Mesothelial cell of epicardium (in vitro differentiated cells): ENCODE measurements around the gene OPALIN. TPM values are rescaled to one million over a fixed set of nuclear protein-coding genes. Genes with fewer than 3 reads are reported as not detected.

Experiments used
- DNase-seq, 2 experiments: peaks; one replicate each; pipeline ENCODE4 v3.0.0; 2021; ENCODE audit warnings: low spot score in 2 of 2; ENCODE audit not compliant: unreplicated experiment in 2 of 2
- H3K27ac Mint-ChIP-seq: 2 replicates; pipeline ENCODE4 v1.8.0; 2021; ENCODE audit warnings: mixed read lengths
- H3K27me3 Mint-ChIP-seq: 2 replicates; pipeline ENCODE4 v1.8.0; 2021; ENCODE audit warnings: low read depth, mixed read lengths
- H3K36me3 Mint-ChIP-seq: 2 replicates; pipeline ENCODE4 v1.8.0; 2021; ENCODE audit warnings: mixed read lengths
- H3K4me1 Mint-ChIP-seq: 2 replicates; pipeline ENCODE4 v1.8.0; 2021; ENCODE audit warnings: mixed read lengths
- H3K4me3 Mint-ChIP-seq: 2 replicates; pipeline ENCODE4 v1.8.0; 2021; ENCODE audit warnings: mild to moderate bottlenecking, moderate library complexity, mixed read lengths
- H3K9me3 Mint-ChIP-seq: 2 replicates; pipeline ENCODE4 v1.8.0; 2021; ENCODE audit warnings: mixed read lengths
- total RNA-seq: library from RNA; stranded (reverse); gene quantifications from 3 replicates; pipeline ENCODE4 v1.2.1, GENCODE V29; 2021
- TF ChIP-seq, protein P1 (sequence below): fragments of 200-600 bp; sonication (generic); IDR thresholded peaks from one replicate; pipeline ENCODE4 v1.5.0; 2021; ENCODE audit warnings: antibody characterized with exemption; ENCODE audit not compliant: unreplicated experiment

Gene OPALIN
- total RNA-seq, 1 donor from 2014 or later = not detected

DNA sequence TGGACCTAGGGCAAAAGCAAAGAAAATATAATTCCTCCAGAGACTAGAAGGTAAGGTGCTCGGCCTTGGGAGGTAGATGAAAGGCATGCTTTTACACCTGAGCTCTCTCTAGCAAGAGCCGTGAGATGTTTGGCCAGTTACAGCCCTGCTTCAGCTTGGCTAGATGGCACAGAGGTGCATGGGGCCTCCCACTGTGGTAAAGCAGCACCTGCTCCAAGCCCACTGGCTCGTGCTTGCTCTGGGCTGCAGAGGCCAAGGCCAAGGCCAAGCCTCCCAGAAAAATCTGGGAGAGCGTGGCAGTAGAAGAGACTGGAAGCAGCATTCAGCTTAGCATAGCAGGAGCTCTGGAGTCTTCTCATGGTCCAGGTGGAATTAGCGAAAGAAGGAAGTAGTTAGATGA, 31.0 kb upstream of the OPALIN start:
- Mint-ChIP-seq H3K27ac (no peak overlapping the region), H3K4me3 (no peak overlapping the region), H3K36me3 (no peaks in the 10 kb centered on the region), H3K9me3 (no peaks in the 10 kb centered on the region), H3K27me3 (peaks cover 61% of the 10 kb centered on the region), H3K4me1 (peaks cover 9% of the 10 kb centered on the region)
- no peak for DNase-seq
- TF ChIP-seq, protein P1, sequence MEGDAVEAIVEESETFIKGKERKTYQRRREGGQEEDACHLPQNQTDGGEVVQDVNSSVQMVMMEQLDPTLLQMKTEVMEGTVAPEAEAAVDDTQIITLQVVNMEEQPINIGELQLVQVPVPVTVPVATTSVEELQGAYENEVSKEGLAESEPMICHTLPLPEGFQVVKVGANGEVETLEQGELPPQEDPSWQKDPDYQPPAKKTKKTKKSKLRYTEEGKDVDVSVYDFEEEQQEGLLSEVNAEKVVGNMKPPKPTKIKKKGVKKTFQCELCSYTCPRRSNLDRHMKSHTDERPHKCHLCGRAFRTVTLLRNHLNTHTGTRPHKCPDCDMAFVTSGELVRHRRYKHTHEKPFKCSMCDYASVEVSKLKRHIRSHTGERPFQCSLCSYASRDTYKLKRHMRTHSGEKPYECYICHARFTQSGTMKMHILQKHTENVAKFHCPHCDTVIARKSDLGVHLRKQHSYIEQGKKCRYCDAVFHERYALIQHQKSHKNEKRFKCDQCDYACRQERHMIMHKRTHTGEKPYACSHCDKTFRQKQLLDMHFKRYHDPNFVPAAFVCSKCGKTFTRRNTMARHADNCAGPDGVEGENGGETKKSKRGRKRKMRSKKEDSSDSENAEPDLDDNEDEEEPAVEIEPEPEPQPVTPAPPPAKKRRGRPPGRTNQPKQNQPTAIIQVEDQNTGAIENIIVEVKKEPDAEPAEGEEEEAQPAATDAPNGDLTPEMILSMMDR = no peak

DNA sequence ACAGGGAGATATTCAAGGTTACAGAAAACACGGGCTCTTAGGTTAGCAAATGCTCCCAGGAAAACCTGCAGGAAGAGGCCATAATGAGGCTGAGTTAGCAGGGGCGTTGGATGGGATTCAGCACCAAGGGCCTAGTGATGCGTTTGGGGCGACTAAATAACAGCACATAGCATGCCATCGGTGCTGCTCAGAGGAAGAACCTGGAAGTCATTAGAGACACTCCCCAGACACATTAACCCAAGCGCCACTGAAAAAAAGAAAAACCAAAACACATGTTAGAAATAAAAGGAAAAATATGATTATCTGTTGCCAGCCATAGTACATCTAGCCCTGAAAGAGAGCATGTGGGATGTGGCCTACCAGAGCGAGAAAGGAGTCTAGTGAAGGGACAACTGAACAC, 28.8 kb upstream of the OPALIN start:
- Mint-ChIP-seq H3K4me1 (peaks cover 9% of the 10 kb centered on the region), H3K4me3 (no peak overlapping the region), H3K27me3 (peaks cover 39% of the 10 kb centered on the region), H3K9me3 (peaks cover 3% of the 10 kb centered on the region), H3K27ac (no peak overlapping the region), H3K36me3 (no peaks in the 10 kb centered on the region)
- DNase-seq = no peak
- TF ChIP-seq, protein P1 = no peak

DNA sequence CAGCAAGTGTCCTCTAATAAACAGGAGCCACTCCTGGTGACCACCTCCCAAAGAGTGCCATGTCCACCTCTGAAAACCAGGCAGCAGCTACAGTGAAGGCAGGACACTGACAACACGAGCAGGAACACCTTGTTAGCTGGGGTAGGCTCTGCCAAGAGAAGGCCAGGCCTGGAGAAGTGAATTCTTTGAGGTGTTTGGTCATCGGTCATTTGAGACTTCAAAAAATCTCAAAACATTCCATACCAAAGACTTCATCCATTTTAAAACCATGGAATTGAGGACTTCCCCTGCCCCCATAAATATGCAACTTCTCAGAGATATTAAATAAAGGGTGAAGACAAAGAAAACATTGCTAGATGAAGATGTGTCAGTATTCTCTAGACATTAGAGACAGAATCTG, 28.4 kb upstream of the OPALIN start:
- no peak overlapping the region for H3K27ac Mint-ChIP-seq
- DNase-seq = no peak
- no peaks in the 10 kb centered on the region for H3K36me3 Mint-ChIP-seq
- H3K27me3 Mint-ChIP-seq = peaks cover 38% of the 10 kb centered on the region
- peaks cover 9% of the 10 kb centered on the region for H3K4me1 Mint-ChIP-seq
- peaks cover 4% of the 10 kb centered on the region for H3K9me3 Mint-ChIP-seq
- no peak overlapping the region for H3K4me3 Mint-ChIP-seq
- TF ChIP-seq, protein P1 = no peak

DNA sequence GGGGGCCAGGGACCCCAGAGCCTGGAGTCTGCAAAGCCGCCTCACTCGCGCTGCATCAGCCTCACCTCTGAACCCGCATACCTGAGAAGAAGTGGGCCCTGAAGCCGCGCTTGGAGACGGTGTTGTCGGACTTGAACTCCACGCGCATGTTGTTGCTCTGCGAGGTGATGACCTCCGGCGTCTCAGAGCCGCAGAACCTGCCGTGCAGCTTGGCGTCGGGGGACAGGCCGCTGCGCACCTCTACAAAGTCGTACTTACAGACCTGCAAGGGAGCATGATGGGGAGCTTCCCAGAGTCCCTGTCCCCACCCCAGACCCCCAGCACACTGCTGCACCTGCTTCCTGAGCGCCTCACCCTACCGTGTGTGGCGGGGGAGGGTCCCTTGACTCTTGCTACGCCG, 25.7 kb upstream of the OPALIN start:
- DNase-seq = no peak
- Mint-ChIP-seq H3K27ac (no peak overlapping the region), H3K27me3 (peaks cover 24% of the 10 kb centered on the region), H3K36me3 (no peaks in the 10 kb centered on the region), H3K4me1 (peaks cover 9% of the 10 kb centered on the region), H3K9me3 (peaks cover 4% of the 10 kb centered on the region), H3K4me3 (no peak overlapping the region)
- TF ChIP-seq, protein P1 = no peak

DNA sequence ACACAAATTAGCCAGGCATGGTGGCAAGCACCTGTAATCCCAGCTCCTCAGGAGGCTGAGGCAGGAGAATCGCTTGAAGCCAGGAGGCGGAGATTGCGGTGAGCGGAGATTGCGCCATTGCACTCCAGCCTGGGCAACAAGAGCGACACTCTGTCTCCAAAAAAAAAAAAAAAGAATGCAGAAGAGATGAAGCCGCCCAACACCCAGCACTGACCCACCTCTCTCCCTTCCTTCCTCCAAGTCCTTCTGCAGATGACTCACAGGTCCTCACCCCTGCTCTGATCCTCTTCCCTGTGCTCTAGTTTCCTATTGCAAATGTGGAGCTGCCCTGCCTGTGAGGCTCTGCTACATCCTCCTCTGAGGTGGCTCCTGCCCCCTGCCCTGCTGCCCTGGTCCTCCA, 22.0 kb upstream of the OPALIN start:
- DNase-seq = no peak
- Mint-ChIP-seq H3K27me3 (peaks cover 4% of the 10 kb centered on the region), H3K4me3 (no peak overlapping the region), H3K4me1 (no peaks in the 10 kb centered on the region), H3K36me3 (no peaks in the 10 kb centered on the region), H3K9me3 (peaks cover 4% of the 10 kb centered on the region), H3K27ac (no peak overlapping the region)
- TF ChIP-seq, protein P1 = no peak

DNA sequence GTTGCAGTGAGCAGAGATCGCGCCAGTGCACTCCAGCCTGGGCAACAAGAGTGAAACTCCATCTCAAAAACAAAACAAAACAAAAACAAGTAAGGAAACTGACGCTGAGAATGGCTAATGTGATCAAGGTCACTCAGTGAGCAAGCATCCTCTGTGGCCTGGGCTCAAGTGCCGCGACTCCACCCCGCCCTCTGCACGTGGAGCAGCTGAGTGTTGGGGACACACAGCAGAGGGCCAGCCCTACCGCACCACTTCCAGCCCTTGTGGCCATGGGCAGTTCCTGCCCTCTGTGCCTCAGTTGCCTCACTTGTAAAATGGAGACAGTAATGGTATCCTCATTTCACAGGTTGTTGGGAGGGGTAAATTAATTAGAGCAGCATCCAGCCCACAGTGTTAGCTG, 21.0 kb upstream of the OPALIN start:
- H3K36me3 Mint-ChIP-seq = no peaks in the 10 kb centered on the region
- H3K27ac Mint-ChIP-seq = no peak overlapping the region
- TF ChIP-seq, protein P1 = no peak
- no peak overlapping the region for H3K4me3 Mint-ChIP-seq
- peaks cover 3% of the 10 kb centered on the region for H3K27me3 Mint-ChIP-seq
- DNase-seq = no peak
- peaks cover 2% of the 10 kb centered on the region for H3K4me1 Mint-ChIP-seq
- peaks cover 4% of the 10 kb centered on the region for H3K9me3 Mint-ChIP-seq
